ENCODE results near the gene REX1BD. TPM values are rescaled to one million over a fixed set of nuclear protein-coding genes. Genes with fewer than 3 reads are reported as not detected.

REX1BD gene
- total and polyA plus RNA-seq, 2 of the 13 experiments (the other 11 are each of a cell fraction or from before 2014, with no cell fraction given): 7.5 to 25.4 TPM

DNA sequence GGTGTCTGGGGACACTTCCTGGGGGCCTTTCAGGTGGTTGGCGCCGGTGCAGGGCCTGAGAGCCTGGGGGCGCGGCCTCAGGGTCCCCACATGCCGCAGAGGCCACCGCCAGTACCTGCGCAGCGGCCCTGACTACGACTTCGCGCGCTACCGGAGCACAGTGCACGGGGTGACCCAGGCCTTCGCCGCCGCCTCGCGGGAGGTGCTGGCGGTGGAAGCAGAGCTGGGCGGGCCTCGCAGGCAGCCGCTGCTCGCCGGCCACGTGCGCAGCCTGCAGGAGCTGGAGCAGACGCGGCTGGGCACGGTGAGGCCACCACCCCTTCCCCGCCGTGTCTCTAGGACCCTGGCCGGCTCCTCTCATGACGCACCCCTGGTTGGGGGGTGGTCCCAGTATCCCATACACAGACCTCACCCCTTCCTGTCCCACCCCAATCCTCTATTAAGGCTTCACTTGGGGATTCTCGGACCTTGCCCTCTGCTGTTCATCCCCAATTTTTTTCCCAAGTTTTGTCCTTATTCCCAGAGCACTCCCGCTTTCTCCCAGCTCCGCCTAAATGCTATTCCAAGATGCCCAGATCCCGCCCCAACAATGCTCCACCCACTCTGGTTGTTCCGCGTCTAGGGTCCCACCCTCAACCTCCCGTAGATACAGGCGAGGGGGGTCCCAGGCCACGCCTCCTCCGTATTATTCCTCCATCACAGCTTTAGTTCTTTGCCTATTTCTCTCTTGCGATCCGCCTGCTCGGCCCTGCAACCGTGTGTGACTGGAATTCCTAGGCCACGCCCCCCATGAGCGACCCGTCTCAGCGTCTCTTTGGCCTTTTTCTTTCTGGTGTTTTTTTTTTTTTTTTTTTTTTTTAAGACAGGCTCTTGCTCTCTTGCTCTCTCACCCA lies 1.0 kb downstream of the REX1BD start (continued):
- TF ChIP-seq, protein P1, sequence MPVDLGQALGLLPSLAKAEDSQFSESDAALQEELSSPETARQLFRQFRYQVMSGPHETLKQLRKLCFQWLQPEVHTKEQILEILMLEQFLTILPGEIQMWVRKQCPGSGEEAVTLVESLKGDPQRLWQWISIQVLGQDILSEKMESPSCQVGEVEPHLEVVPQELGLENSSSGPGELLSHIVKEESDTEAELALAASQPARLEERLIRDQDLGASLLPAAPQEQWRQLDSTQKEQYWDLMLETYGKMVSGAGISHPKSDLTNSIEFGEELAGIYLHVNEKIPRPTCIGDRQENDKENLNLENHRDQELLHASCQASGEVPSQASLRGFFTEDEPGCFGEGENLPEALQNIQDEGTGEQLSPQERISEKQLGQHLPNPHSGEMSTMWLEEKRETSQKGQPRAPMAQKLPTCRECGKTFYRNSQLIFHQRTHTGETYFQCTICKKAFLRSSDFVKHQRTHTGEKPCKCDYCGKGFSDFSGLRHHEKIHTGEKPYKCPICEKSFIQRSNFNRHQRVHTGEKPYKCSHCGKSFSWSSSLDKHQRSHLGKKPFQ (CRISPR knock-in tag; IDR thresholded peaks at IDR 0.05; ENCODE audit: insufficient replicate concordance): peak; percentile 95
- no peak for TF ChIP-seq ZNF652 (CRISPR knock-in tag; IDR thresholded peaks at IDR 0.05; ENCODE audit: borderline replicate concordance, low read depth)
- TF ChIP-seq, protein P2, sequence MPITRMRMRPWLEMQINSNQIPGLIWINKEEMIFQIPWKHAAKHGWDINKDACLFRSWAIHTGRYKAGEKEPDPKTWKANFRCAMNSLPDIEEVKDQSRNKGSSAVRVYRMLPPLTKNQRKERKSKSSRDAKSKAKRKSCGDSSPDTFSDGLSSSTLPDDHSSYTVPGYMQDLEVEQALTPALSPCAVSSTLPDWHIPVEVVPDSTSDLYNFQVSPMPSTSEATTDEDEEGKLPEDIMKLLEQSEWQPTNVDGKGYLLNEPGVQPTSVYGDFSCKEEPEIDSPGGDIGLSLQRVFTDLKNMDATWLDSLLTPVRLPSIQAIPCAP (CRISPR knock-in tag; IDR thresholded peaks at IDR 0.05; ENCODE audit: low read depth): peak; percentile 92; the same call in 1 of the 2 replicates
- no peak for TF ChIP-seq ATM (IDR thresholded peaks at IDR 0.05; ENCODE audit: borderline replicate concordance)
- TF ChIP-seq, protein P3, sequence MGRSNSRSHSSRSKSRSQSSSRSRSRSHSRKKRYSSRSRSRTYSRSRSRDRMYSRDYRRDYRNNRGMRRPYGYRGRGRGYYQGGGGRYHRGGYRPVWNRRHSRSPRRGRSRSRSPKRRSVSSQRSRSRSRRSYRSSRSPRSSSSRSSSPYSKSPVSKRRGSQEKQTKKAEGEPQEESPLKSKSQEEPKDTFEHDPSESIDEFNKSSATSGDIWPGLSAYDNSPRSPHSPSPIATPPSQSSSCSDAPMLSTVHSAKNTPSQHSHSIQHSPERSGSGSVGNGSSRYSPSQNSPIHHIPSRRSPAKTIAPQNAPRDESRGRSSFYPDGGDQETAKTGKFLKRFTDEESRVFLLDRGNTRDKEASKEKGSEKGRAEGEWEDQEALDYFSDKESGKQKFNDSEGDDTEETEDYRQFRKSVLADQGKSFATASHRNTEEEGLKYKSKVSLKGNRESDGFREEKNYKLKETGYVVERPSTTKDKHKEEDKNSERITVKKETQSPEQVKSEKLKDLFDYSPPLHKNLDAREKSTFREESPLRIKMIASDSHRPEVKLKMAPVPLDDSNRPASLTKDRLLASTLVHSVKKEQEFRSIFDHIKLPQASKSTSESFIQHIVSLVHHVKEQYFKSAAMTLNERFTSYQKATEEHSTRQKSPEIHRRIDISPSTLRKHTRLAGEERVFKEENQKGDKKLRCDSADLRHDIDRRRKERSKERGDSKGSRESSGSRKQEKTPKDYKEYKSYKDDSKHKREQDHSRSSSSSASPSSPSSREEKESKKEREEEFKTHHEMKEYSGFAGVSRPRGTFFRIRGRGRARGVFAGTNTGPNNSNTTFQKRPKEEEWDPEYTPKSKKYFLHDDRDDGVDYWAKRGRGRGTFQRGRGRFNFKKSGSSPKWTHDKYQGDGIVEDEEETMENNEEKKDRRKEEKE (IDR thresholded peaks at IDR 0.05): no peak
- TF ChIP-seq SALL2 (CRISPR knock-in tag; IDR thresholded peaks at IDR 0.05): peak; percentile 88; the same call in 1 of the 2 replicates
- no peak for TF ChIP-seq ZNF10 (CRISPR knock-in tag; IDR thresholded peaks at IDR 0.05; ENCODE audit: borderline replicate concordance, low read depth)
- TF ChIP-seq SOX13 (IDR thresholded peaks at IDR 0.05): no peak
- TF ChIP-seq SOX13 (CRISPR knock-in tag; conservative IDR thresholded peaks at IDR 0.05 in 1 of 2, IDR thresholded peaks at IDR 0.05 in 1 of 2): peak in 1 of 2 experiments; percentile 28; a peak in 1 of 4 replicates
- TF ChIP-seq FOXK2 (IDR thresholded peaks at IDR 0.05): no peak
- TF ChIP-seq SATB2 (CRISPR knock-in tag; IDR thresholded peaks at IDR 0.05): peak; percentile 96
- TF ChIP-seq ZNF230 (CRISPR knock-in tag; IDR thresholded peaks at IDR 0.05): peak; percentile 88
- no peak for TF ChIP-seq RBM39 (IDR thresholded peaks at IDR 0.05; ENCODE audit: low read depth, low read length, poor library complexity, severe bottlenecking)
- no peak for TF ChIP-seq ZNF850 (CRISPR knock-in tag; conservative IDR thresholded peaks at IDR 0.05)
- TF ChIP-seq EP300 (IDR thresholded peaks at IDR 0.05; ENCODE audit: low read depth in 2 of 2, low read length in 2 of 2): no peak
- no peak for TF ChIP-seq EP300 (CRISPR knock-in tag; IDR thresholded peaks at IDR 0.05; ENCODE audit: borderline replicate concordance)
- no peak for TF ChIP-seq NFRKB (IDR thresholded peaks at IDR 0.05)
- TF ChIP-seq SMARCE1 (IDR thresholded peaks at IDR 0.05; ENCODE audit: borderline replicate concordance): no peak
- TF ChIP-seq ZNF644 (CRISPR knock-in tag; IDR thresholded peaks at IDR 0.05; ENCODE audit: low read depth): 0 out of 2 replicates have a peak, but pooled peaks have one; percentile 38
- no peak for TF ChIP-seq DNMT3B (CRISPR knock-in tag; conservative IDR thresholded peaks at IDR 0.05)
- TF ChIP-seq ZNF446 (CRISPR knock-in tag; IDR thresholded peaks at IDR 0.05): peak; percentile 98; the same call in 1 of the 2 replicates
- TF ChIP-seq ZNF44 (CRISPR knock-in tag; IDR thresholded peaks at IDR 0.05): peak; percentile 66; the same call in 1 of the 2 replicates
- no peak for TF ChIP-seq CBFB (CRISPR knock-in tag; IDR thresholded peaks at IDR 0.05)
- TF ChIP-seq, protein P4, sequence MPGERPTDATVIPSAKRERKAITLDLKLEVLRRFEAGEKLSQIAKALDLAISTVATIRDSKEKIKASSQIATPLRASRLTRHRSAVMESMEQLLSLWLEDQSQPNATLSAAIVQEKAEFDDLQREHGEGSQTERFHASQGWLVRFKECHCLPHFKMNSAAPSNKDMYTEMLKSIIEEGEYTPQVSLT (CRISPR knock-in tag; IDR thresholded peaks at IDR 0.05; ENCODE audit: borderline replicate concordance, low read depth): peak; percentile 52; the same call in 1 of the 2 replicates
- peak; percentile 91 for TF ChIP-seq HOXA3 (CRISPR knock-in tag; IDR thresholded peaks at IDR 0.05)
